ENCODE data around the gene WNT2. TPM values are rescaled to one million over a fixed set of nuclear protein-coding genes. Genes with fewer than 3 reads are reported as not detected.

WNT2 gene
- total and polyA plus RNA-seq, 12 donors = 0.07 to 1.4 (median 0.16) TPM; not detected in 3

GRCh38 chr7:117277576-117277975 lies 45.3 kb downstream of the WNT2 start:
- TF ChIP-seq, protein P1, sequence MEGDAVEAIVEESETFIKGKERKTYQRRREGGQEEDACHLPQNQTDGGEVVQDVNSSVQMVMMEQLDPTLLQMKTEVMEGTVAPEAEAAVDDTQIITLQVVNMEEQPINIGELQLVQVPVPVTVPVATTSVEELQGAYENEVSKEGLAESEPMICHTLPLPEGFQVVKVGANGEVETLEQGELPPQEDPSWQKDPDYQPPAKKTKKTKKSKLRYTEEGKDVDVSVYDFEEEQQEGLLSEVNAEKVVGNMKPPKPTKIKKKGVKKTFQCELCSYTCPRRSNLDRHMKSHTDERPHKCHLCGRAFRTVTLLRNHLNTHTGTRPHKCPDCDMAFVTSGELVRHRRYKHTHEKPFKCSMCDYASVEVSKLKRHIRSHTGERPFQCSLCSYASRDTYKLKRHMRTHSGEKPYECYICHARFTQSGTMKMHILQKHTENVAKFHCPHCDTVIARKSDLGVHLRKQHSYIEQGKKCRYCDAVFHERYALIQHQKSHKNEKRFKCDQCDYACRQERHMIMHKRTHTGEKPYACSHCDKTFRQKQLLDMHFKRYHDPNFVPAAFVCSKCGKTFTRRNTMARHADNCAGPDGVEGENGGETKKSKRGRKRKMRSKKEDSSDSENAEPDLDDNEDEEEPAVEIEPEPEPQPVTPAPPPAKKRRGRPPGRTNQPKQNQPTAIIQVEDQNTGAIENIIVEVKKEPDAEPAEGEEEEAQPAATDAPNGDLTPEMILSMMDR (IDR thresholded peaks at IDR 0.05) = no peak
- ATAC-seq (no peak), DNase-seq (no peak)
- Histone ChIP-seq H3K27ac (no peak overlapping the region), H3K9me3 (no peaks in the 10 kb centered on the region), H3K4me1 (no peaks in the 10 kb centered on the region), H3K4me3 (no peak overlapping the region), H3K27me3 (peaks cover 0 to 9% (median 5%) of the 10 kb centered on the region in 7 donors), H3K36me3 (no peaks in the 10 kb centered on the region)
- WGBS, 2 donors = 80 to 86% methylated on average over 3 of the region's 3 CpGs
- intact Hi-C loops (cut with DNase I) = no loop called here

DNA sequence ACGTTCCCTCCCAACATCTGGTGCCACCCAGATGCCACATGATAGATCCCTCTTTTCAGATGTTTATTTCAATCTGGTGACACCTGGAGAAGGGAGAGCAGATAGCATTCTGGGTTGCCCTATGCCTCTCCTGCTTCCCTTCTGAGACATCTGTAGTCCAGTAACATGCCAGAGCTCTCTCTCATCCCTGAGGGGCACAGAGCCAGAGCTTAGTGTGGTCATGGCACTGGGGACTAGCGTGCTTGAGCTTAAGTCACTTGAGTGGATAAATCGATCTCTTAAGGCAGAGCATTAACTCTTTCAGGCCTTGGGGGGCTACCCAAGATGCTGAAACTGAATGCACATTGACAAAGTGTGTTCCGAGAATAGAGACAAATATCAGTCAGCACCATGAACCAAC lies 47.9 kb downstream of the WNT2 start:
- WGBS, 2 donors = 69 to 72% methylated on average over 4 of the region's 4 CpGs
- Histone ChIP-seq H3K36me3 (no peaks in the 10 kb centered on the region), H3K27me3 (peaks cover 0 to 13% (median 5%) of the 10 kb centered on the region in 7 donors), H3K4me3 (no peak overlapping the region), H3K4me1 (no peaks in the 10 kb centered on the region), H3K9me3 (no peaks in the 10 kb centered on the region), H3K27ac (no peak overlapping the region)
- ATAC-seq = no peak
- no peak for DNase-seq
- intact Hi-C loops (cut with DNase I) = no loop called here
- TF ChIP-seq, protein P1 (IDR thresholded peaks at IDR 0.05) = no peak

GRCh38 chr7:117273814-117274225 lies 49.0 kb downstream of the WNT2 start:
- WGBS, 2 donors = 68 to 70% methylated on average over 11 of the region's 11 CpGs
- H3K36me3 ChIP-seq = no peaks in the 10 kb centered on the region
- no peaks in the 10 kb centered on the region for H3K4me1 ChIP-seq
- no peak overlapping the region for H3K27ac ChIP-seq
- intact Hi-C loops (cut with DNase I) = no loop called here
- H3K27me3 ChIP-seq = peaks cover 0 to 13% (median 5%) of the 10 kb centered on the region in 7 donors
- TF ChIP-seq, protein P1 (IDR thresholded peaks at IDR 0.05) = no peak
- no peak for DNase-seq
- no peaks in the 10 kb centered on the region for H3K9me3 ChIP-seq
- no peak overlapping the region for H3K4me3 ChIP-seq
- ATAC-seq = no peak

DNA sequence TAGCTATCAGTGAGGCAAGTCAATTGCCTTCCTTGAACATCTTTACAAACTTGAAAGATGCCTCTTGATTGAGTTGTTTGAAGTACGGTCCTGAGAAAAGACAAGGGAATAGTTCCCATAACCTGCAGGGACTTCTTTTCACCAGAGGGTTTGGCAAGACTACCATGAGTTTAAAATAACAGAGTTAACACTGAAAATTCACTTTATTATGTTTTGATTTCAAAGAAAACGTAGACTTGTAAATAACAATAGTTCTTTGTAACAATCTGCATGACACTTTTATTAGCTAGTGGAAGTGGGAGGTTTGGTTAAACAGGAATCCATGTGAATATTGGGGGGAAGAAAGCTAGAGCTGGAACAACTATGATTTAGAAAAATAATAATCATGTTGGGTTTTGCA lies 49.5 kb downstream of the WNT2 start:
- Histone ChIP-seq H3K27ac (no peak overlapping the region), H3K27me3 (peaks cover 0 to 13% (median 5%) of the 10 kb centered on the region in 7 donors), H3K9me3 (no peaks in the 10 kb centered on the region), H3K4me1 (no peaks in the 10 kb centered on the region), H3K36me3 (no peaks in the 10 kb centered on the region), H3K4me3 (no peak overlapping the region)
- TF ChIP-seq, protein P1 (IDR thresholded peaks at IDR 0.05) = no peak
- ATAC-seq (no peak), DNase-seq (no peak)
- intact Hi-C loops (cut with DNase I) = no loop called here
- 57 to 69% methylated on average over 2 of the region's 2 CpGs for WGBS, 2 donors

Measured in heart right ventricle (tissue), 16 donors.